PC-9 (cell line): ENCODE measurements around the gene FGF3. TPM values are rescaled to one million over a fixed set of nuclear protein-coding genes. Genes with fewer than 3 reads are reported as not detected.

Experiments
- BruUV-seq: library from RNA; stranded (reverse); fragments of 400-500 nt; replicated peaks from 2 replicates; lab custom pipeline; 2021; lab: Mats Ljungman, UMichigan
- CTCF ChIA-PET: fragments of 300-600 bp; sonication (Branson Sonifier 250); formaldehyde crosslinking; loops from one replicate; lab custom pipeline; 2022; ENCODE audit warnings: antibody characterized with exemption; lab: Charles Lee
- POLR2A ChIA-PET: fragments of 300-600 bp; sonication (Branson Sonifier 250); formaldehyde crosslinking; loops from one replicate; lab custom pipeline; 2022; ENCODE audit warnings: antibody characterized with exemption; ENCODE audit not compliant: unreplicated experiment; lab: Charles Lee
- DNase-seq, 2 experiments: peaks; one replicate each; pipeline versions ENCODE4 v3.0.0 to v3.0.0-alpha.2; 2015 to 2022; ENCODE audit warnings: mixed read lengths in 1 of 2
- H2AFZ ChIP-seq: fragments of 200-600 bp; sonication (generic); 2 replicates; pipeline ENCODE4 v1.8.1; 2017; ENCODE audit warnings: antibody characterized with exemption
- H3F3A ChIP-seq: fragments of 200-600 bp; sonication (generic); 2 replicates; pipeline ENCODE4 v1.8.1; 2017; ENCODE audit warnings: antibody characterized with exemption, mild to moderate bottlenecking, low read depth; ENCODE audit not compliant: insufficient read depth
- H3K27ac ChIP-seq: fragments of 200-600 bp; sonication (generic); 2 replicates; pipeline ENCODE4 v1.6.1; 2016; ENCODE audit warnings: mixed run types
- H3K27me3 ChIP-seq: fragments of 200-600 bp; sonication (generic); 2 replicates; pipeline ENCODE4 v1.6.1; 2016; ENCODE audit warnings: low read depth, mixed run types; ENCODE audit not compliant: insufficient read depth
- H3K36me3 ChIP-seq: fragments of 200-600 bp; sonication (generic); 2 replicates; pipeline ENCODE4 v1.6.1; 2016; ENCODE audit warnings: low read depth, mixed run types
- H3K4me1 ChIP-seq: fragments of 200-600 bp; sonication (generic); replicated peaks from 2 replicates; pipeline ENCODE4 v1.6.1; 2016; ENCODE audit warnings: mixed run types; ENCODE audit not compliant: insufficient read depth
- H3K4me2 ChIP-seq: fragments of 200-600 bp; sonication (generic); 2 replicates; pipeline ENCODE4 v1.6.1; 2017; ENCODE audit warnings: mixed run types
- H3K4me3 ChIP-seq: fragments of 200-600 bp; sonication (generic); 2 replicates; pipeline ENCODE4 v1.6.1; 2016; ENCODE audit warnings: mixed run types
- H3K79me2 ChIP-seq: fragments of 200-600 bp; sonication (generic); 2 replicates; pipeline ENCODE4 v1.6.1; 2017; ENCODE audit warnings: low read depth, mixed run types
- H3K9me2 ChIP-seq: fragments of 200-600 bp; sonication (generic); 2 replicates; pipeline ENCODE4 v1.8.1; 2017; ENCODE audit warnings: mild to moderate bottlenecking; ENCODE audit not compliant: insufficient read depth
- H3K9me3 ChIP-seq: fragments of 200-600 bp; sonication (generic); 2 replicates; pipeline ENCODE4 v1.8.1; 2016; ENCODE audit warnings: low read depth; ENCODE audit not compliant: insufficient read depth
- H4K20me1 ChIP-seq: fragments of 200-600 bp; sonication (generic); 2 replicates; pipeline ENCODE4 v1.8.1; 2017; ENCODE audit not compliant: insufficient read depth
- CTCF ChIP-seq: fragments of 200-600 bp; sonication (generic); conservative IDR thresholded peaks from 2 replicates; pipeline ENCODE4 v1.6.1; 2017; ENCODE audit warnings: mixed run types, antibody characterized with exemption, mild to moderate bottlenecking, moderate library complexity
- EZH2 ChIP-seq: fragments of 200-600 bp; sonication (generic); IDR thresholded peaks from 2 replicates; pipeline ENCODE4 v1.8.0; 2017; ENCODE audit warnings: antibody characterized with exemption, low read depth
- intact Hi-C: fragments of 100-400 bp; cut with micrococcal nuclease; formaldehyde crosslinking; loops from one replicate; pipeline ENCODE4 v1.10.0; 2022; ENCODE audit not compliant: unreplicated experiment
- total RNA-seq: library from RNA; stranded (reverse); gene quantifications from 2 replicates; pipeline ENCODE4 v1.2.3, GENCODE V29; 2021

FGF3 gene
- total RNA-seq, 1 experiment from 2014 or later = not detected

- TF ChIP-seq EZH2 = no peak
- no peak for TF ChIP-seq CTCF
- peaks cover 19% of the 10 kb centered on the region for H3F3A ChIP-seq
- peaks cover 9% of the 10 kb centered on the region for H3K9me3 ChIP-seq
- peaks cover 3% of the 10 kb centered on the region; the same call in 1 of the 2 replicates for H3K36me3 ChIP-seq
- peaks cover 17% of the 10 kb centered on the region for H3K4me1 ChIP-seq
- no peaks in the 10 kb centered on the region for H4K20me1 ChIP-seq
- intact Hi-C loops = no loop called here
- no peaks in the 10 kb centered on the region for H3K9me2 ChIP-seq
- no peak overlapping the region for H2AFZ ChIP-seq
- no peaks in the 10 kb centered on the region for H3K79me2 ChIP-seq
- POLR2A ChIA-PET = no interaction called here
- CTCF ChIA-PET = no interaction called here
- no peaks in the 10 kb centered on the region for H3K27me3 ChIP-seq
- DNase-seq = peak in 1 of 2 experiments; percentile 32
- H3K27ac ChIP-seq = peak overlapping the region; percentile 72
- no TSS peak for BruUV-seq
- H3K4me2 ChIP-seq = no peak overlapping the region
- no peak overlapping the region for H3K4me3 ChIP-seq
Measured at GRCh38 chr11:69855421-69855820, 36.2 kb upstream of the FGF3 start.

DNA sequence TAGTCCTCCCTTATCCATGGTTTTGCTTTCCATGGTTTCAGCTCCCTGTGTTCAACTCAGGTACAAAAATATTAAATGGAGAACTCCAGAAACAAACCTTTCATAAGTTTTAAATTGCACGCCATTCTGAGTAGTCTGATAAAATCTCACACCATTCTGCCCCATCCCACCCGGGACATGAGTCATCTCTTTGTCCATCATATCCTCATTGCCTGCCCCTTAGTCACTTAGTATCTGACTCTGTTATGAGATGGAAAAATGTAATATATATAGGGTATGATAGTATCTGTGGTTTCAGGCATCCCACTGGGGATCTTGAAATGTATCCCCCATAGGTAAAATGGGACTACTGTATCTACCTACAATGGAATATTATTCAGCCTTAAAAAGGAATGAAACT is 35.5 kb upstream of the FGF3 start:
- Histone ChIP-seq H3K36me3 (peaks cover 3% of the 10 kb centered on the region; the same call in 1 of the 2 replicates), H3K9me3 (peaks cover 9% of the 10 kb centered on the region), H3K27me3 (no peaks in the 10 kb centered on the region), H3K4me1 (peaks cover 17% of the 10 kb centered on the region), H2AFZ (peak overlapping the region; percentile 35; the same call in 1 of the 2 replicates), H3K79me2 (no peaks in the 10 kb centered on the region), H3K4me3 (no peak overlapping the region), H4K20me1 (no peaks in the 10 kb centered on the region), H3K9me2 (no peaks in the 10 kb centered on the region), H3K27ac (peak overlapping the region; percentile 72), H3F3A (peaks cover 19% of the 10 kb centered on the region), H3K4me2 (peak overlapping the region; percentile 24)
- peak; percentile 60 to 94 for DNase-seq
- intact Hi-C loops = no loop called here
- BruUV-seq = no TSS peak
- CTCF ChIA-PET = no interaction called here
- TF ChIP-seq CTCF = no peak
- TF ChIP-seq EZH2 = no peak
- POLR2A ChIA-PET = no interaction called here

GRCh38 chr11:69852056-69852455 is 32.8 kb upstream of the FGF3 start:
- Histone ChIP-seq H4K20me1 (no peaks in the 10 kb centered on the region), H3K4me3 (no peak overlapping the region), H2AFZ (no peak overlapping the region), H3K79me2 (no peaks in the 10 kb centered on the region), H3K9me2 (no peaks in the 10 kb centered on the region), H3K4me1 (peaks cover 17% of the 10 kb centered on the region), H3K27ac (no peak overlapping the region), H3F3A (peaks cover 24% of the 10 kb centered on the region), H3K36me3 (peaks cover 3% of the 10 kb centered on the region; the same call in 1 of the 2 replicates), H3K9me3 (peaks cover 13% of the 10 kb centered on the region), H3K27me3 (no peaks in the 10 kb centered on the region), H3K4me2 (no peak overlapping the region)
- TF ChIP-seq CTCF = no peak
- no peak for TF ChIP-seq EZH2
- no TSS peak for BruUV-seq
- DNase-seq = no peak
- intact Hi-C loops = no loop called here
- ChIA-PET POLR2A (no interaction called here), CTCF (no interaction called here)
